Measurements from ENCODE around the gene ONECUT3.
"Not testable (repeated sequence)": the region's sequence is repeated elsewhere in the genome, so short reads cannot be mapped to it uniquely, and the experiment has no call there.

The ONECUT3 gene

DNA sequence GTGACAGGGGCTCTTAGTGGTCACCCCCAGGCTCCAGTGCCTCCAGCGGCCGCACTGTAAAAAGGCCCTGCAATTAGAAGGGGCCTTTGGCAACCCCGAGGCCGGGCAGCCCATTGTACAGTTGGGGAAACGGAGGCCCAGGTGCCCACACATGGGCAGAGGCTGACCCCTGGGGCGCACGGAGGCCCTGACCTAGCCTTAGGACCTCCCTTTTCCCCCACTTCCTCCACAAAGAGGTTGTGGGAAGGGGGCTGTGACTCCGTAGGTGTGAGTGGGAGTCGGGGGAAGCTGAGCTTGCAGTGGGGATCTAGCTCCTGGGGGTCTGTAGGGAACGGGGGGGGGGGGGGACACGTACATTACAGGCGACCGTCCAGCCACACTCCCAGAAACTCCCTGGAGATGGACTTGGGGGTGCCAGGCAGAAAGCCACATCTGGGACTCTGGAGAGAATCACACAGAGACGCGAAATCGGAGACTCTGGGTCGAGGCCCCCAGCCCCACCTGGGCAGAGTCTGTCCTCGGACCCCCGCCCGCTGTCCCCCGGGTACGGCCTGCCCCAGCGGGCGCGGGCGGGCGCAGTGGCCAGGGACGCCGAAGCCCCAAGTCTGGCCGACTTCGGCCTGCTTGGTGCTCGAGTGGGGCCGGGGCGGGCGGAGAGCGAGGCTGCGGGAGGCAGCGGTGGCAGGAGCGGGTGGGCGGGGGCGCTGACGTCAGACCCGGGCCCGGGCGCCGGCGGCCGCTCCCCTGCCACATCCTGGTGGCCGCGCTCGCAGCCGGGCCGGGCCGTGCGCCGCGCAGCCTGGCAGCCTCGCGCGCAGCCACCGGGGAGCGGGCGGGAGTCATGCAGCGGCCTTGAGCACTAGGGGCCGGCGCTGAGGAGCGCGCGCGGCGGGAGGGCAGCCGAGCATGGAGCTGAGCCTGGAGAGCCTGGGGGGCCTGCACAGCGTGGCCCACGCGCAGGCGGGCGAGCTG lies at the start of gene ONECUT3:
Gene ONECUT3, plus strand, starts transcription at position 750 of the 972 bp plus-strand sequence. Its CDS starts 157 bp downstream, at position 907.
- DNase-seq, result no peak

DNA sequence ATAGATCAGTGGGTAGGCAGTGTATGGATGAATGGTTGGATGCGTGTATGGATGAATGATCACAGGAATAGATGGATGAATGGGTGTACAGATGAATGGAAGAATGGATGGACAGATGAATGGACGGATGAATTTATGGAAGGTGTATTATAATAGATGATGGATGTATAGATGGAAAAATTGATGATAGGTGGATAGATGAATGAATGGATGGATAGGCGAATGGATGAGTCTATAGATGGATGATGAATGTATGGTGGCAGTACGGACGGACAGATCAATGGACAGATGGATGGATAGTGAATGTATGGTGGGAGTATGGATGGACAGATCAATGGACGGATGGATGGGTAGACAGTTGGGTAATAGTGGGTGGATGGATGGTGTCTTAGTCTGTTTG lies 49.0 kb upstream of the ONECUT3 start:
- DNase-seq, result no peak

DNA sequence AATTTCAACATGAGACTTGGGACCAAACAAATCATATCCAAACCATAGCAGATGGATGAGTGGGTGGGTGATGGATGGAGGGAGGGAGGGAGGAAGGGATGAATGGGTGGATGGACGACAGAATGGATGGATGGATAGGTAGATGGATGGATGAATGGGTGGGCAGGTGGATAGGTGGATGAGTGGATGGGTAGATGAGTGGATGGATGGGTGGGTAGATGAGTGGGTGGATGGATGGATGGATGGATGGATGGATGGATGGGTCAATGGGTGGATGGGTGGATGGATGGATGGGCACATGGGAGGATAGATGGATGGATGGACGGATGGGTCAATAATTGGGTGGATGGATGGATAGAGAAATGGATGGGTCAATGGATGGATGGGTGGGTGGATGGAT lies 47.9 kb upstream of the ONECUT3 start:
- DNase-seq, result no peak

DNA sequence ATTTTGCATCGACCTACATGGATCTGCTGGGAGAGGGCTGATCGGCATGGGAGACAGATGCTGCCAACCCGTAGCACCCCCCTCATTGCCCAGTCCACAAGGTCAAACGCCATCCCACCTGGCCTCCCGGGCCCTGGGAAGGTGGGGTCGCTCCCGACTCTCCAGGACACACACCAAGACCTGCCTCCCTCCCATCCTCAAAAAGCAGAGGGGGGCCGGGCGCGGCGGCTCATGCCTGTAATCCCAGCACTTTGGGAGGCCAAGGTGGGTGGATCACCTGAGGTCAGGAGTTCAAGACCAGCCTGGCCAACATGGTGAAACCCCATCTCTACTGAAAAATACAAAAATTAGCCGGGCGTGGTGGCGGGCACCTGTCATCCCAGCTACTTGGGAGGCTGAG lies 46.7 kb upstream of the ONECUT3 start:
- DNase-seq, result not testable (repeated sequence)

DNA sequence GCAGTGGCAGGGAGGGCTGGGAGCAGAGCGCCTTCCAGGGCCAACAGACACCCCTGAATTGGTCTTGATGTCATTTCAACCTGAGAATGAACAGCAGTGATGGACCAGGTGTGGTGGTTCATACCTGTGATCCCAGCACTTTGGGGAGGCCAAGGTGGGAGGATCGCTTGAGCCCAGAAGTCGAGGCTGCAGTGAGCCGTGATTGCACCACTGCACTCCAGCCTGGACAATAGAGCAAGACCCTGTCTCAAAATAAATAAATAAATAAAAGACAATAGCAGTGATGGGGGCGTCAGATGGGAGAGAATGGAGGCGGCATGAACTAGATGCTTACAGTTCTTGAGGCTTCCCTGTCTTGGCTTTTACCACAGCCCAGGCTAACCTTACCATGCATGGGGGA lies 46.1 kb upstream of the ONECUT3 start:
- no peak for DNase-seq

DNA sequence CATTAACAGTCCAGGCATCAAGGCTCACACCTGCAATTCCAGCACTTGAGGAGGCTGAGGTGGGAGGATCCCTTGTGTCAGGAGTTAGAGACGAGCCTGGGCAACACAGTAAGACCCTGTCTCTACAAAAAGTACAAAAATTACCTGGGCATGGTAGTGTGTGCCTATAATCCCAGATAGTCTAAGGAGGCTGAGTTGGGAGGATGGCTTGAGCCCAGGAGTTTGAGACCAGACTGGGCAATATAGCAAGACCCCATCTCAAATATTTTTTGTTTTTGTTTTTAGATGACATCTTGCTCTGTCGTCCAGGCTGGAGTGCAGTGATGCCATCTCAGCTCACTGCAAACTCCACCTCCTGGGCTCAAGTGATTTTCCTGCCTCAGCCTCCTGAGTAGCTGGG lies 40.1 kb upstream of the ONECUT3 start:
- no peak for DNase-seq

DNA sequence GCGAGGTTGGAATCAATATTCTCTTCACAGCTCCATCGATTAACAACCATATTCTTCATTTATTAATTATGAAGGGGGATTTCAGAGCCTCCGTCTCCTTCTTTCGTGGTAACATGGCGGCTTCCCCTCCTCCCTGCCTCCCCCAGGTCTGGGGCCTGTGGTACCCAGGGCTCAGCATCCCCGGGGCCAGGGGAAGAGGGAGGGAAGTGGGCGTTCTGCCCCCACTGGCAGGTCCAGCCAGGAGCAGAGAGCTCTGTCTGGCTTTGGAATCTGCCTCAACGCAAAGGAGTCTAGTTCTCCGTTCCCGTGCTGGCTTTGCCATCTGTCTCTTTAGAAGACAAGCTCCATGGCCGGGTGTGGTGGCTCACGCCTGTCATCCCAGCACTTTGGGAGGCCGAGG lies 37.8 kb upstream of the ONECUT3 start:
- DNase-seq, result no peak

DNA sequence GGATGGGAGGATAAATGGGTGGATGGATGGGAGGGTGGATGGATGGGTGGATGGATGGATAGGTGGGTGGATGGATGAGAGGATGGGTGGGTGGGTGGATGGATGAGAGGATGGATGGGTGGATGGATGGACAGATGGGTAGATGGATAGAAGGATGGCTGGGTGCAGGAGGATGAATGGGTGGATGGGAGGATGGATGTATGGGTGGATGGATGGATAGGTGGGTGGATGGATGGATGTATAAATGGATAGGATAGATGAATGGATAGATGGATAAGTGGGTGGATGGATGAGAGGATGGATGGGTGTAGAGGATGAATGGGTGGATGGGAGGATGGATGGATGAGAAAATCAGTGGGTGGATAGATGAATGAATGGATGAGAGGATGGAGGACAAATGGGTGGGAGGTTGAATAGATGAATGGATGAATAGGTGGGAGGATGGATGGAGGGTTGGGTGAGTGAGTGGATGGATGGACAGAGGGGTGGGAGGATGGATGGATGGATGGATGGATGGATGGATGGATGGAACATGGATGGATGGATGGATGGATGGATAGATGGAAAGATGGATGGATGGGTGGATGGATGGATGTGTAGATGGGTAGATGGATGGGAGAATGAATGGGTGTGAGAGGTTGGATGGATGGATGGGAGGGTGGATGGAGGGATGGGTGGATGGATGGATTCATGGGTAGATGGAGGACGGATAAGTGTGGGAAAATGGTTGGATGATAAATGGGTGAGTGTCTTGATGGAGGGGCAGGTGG lies 35.9 kb upstream of the ONECUT3 start:
- DNase-seq, result no peak

DNA sequence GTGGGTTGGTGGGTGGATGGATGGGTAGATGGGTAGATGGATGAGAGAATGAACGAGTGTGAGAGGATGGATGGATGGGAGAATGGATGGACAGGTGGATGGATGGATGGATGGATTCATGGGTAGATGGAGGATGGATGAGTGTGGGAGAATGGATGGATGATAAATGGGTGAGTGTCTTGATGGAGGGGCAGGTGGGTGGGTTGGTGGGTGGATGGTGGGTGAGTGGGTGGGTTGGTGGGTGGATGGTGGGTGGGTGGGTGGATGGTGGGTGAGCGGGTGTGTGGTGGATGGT lies 35.4 kb upstream of the ONECUT3 start:
- DNase-seq, result no peak

DNA sequence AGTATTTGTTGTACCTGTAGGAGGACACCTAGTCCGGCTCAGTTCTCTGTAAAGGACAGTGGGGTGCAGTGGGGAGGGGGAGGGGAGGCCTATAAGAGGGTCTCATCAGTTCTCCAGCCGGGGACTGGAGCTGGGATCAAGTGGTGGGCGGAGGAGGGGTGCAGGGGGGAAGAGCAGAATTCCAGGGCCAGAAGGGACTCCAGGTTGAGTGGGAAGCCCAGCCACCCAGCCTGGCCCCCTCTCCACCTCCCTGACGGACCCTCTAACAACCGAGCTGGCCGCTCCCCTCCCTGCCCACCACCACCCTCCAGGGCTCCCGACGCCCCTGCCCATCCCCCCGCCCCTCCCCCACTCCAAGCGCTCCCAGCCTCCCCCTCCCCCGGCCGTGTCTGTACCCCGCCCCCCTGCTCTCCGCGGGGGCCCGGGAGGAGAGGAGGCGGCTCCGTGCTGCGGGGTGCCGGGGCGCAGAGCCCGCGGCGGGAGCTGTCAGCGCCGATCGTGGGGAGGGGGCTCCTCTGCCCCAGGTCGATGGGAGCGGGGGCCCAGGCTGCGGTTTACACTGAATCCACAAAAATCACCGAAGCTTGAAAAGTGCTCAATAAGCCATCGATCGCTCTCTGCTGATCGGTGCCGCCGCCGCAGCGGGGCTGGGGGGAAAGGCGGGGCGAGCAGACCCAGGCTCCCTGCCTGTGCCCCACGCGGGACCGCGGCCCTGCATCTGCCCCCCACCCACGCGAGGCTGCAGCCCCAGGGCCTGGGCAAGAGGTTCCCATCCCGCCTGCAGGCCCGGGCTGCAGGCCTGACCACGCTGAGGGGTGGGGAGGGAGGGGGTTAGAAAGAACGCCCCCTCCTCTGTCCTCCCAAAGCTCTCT lies 34.6 kb upstream of the ONECUT3 start:
- no peak for DNase-seq

DNA sequence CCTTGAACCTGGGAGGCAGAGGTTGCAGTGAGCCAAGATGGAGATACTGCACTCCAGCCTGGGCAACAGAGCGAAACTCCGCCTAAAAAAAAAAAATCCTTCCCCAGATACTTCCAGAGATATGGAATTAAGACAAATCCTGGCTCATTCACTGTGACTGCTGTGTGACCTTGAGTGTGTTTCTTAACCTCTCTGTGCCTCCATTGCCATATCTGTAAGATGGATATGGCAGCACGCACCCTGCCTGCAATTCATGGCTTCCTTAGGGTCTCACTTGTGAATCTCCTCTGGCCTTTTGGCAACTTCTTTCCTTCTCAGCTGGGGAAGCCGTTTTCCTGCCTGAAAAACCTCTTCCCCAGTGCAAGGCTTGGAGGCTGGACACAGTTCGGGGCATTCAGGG lies 33.8 kb upstream of the ONECUT3 start:
- DNase-seq, result no peak

DNA sequence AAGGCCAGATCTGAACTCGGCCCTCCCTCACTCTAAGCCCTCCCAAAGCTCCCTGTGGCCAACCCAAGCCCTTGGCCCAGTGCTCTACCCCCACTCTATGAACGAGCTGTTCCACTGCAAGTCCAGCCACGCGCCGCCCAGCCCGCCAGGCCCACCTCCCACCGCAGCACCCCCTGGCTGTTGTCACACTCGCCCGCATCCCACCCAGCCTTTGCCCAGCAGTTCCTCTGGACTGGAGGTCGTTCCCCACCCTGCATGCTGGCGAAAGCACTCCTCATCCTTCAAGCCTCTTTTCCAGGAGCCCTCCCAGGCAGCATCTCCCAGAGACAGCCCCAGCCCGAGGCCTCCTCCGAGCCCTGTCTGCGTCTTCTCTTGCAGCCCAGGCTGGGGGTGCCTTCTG lies 33.1 kb upstream of the ONECUT3 start:
- DNase-seq, result no peak

DNA sequence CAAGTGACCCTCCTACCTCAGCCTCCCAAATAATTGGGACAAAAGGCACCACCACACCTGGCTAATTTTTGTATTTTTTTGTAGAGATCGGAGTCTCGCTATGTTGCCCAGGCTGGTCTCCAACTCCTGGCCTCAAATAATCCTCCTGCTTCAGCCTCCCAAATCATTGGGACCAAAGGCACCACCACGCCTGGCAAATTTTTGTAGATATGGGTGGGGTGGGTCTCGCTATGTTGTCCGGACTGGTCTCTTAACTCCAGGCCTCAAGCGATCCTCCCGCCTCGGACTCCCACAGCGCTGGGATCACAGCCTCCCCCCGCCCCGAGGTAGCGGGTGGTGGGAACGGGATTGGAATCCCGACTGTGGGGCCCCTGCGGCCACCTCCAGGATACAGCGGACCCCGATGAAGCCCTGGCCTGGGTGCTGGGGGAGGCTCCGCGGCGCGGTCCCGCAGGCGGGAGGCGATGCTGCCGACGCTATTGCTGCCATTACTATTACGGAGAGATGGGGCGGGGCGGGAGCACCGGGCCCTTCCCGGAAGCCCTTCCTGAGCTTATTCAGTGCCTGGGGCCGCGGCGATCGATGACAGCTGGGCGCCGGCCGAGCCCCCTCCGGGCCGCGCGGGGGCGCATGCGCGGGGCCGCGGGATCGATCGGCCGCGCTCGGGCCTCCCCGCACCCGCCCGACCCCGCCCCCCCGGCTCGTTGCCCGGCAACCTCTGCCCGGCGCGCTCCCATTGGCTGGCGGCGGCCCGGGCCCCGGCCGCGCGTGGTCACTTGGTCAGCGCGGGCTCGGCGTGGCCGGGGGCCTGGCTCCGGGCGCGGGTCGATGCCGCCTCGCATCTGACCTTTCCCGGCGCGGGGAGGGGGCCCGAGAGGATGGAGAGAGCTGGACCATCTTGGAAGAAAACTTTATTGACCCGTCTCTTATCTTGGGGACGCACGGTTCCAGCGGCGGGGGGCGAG lies 27.9 kb upstream of the ONECUT3 start:
- peak in 13 of 14 donors; percentile 1 to 82 (median 27) for DNase-seq

DNA sequence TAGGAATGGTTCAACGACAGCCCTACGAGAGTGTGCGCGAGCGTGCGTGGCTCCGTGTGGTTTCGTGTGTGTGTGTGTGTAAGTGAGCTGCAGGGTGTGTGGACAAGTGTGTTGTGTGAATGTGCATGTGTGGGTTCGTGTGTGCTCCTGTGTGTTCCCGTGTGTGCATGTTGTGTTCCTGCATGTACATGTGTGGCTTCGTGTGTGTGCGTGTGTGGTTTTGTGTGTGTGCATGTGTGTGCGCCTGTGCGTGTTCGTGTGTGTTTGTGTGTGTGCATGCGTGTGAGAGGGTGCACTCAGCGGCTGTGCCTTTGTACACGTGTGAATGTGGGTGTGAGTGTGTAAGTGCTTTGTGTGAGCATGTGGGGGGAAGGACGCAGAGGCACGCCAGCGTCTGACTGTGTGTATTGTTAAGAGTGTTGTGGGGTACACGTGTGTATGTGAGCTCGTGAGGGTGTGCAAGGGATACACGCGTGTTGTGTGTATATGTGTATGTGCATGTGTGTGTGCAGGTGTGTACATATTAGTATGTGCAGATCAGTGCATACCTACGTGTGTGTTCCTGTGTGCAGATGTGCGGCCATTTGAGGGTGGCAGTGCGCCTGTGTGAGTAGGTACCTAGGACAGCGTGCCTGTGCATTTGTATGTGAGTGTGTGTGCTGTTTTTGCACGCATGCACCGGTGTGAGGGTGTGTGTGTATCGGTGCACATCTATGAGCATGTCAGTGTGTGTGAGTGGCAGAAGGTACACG lies 24.3 kb upstream of the ONECUT3 start:
- no peak for DNase-seq

DNA sequence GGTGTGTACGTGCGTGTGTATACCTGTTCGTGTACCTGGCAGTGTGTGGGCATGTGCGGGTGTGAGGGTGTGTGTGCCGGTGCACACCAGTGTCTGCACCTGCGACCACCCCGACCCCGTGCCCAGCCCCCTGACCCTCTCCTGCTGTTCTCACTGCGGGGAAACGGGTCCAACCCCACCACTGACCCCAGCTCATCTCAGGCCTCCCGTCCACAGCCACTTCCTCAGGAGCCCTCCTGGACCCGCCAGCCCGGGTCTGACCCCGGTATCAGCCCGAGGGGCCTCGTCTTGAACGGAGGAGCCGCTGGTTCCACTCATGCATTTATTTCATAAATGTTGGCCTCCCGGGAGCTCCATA lies 23.8 kb upstream of the ONECUT3 start:
- DNase-seq, result no peak

DNA sequence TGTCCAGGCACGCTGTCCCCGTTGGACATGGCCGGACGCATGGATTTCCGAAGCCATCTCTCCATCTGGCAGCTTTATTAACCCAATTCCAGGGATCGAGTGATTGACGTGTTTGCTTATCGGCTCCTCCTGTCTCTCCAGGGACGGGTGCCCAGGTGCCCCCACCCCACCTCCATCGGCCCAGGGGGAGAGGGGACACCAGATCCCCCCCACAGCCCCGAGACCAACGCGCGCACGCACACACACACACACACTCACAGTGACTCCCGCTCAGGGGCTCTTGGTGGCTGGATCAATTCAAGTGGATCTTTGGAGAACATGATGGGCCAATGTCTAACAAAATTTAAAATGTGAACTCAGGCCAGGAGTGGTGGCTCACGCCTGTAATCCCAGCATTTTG lies 23.1 kb upstream of the ONECUT3 start:
- no peak for DNase-seq

DNA sequence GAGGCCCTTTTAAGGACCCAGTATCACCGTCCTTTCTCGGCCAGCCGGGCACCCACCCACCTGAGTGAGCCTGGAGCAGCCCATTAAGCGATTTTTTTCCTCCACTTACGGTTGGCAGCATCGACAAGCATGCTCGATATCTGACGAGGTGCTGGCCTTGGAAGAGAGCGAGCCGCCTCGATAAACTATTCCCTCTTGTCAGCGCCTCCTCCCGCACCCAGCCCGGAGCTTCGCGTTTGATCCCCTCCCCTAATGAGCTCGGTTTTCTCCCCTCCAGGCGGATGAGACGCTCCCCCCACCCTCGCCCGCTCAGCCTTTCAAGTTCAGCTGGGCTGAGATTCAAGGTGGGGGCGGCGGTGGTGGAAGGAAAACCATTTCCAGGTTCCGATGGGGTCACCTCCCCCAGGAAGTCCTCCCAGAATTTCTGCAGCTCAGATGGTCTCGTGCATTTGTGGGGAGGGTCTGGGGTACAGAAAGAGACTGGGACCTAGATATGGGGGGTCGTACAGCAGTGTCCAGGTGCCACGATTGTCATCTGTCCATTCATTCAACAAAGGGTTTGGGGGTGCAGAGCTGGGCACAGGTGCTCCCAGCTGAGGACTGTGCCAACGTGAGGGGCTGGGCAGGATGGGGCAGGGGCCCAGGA lies 18.9 kb upstream of the ONECUT3 start:
- DNase-seq, result no peak

DNA sequence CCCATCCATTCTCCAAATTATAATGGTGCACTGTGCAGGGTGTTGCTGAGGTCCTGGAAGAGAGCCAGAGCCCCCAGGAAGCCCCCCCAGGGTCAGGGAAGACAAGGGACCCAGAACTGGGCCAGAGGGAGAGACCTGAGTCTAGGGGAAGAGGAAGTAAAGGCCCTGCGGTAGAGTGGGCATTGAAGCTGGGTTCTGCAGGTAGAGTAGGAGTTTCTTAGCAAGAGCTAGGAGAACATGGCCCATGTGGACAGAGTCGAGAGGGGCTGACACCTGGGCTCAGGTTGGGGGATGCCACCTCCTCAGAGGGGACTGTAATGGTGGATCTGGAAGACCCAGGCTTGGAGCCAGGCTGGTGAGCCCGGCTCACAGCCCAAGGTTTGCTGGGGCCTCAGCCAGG lies 17.0 kb upstream of the ONECUT3 start:
- no peak for DNase-seq

DNA sequence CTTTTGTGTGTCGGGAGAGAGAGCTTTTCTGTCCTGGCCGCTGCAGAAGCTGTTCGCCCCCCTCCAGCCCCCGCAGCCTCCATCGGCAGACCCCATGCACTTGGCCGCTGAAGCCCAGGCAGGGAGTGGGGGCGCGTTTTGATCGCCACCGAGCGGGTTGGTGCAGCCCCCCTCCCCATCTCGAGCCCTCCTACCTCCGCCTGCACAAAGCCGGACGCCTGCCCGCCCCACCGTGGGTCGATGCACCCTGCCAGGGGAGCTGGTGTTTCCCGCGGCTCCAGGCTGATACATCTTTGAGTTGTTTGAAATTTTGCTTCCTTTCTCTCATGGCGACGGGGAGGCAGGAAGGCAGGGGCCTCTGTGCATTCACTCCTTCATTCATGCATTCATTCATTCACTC lies 16.4 kb upstream of the ONECUT3 start:
- DNase-seq, result no peak

DNA sequence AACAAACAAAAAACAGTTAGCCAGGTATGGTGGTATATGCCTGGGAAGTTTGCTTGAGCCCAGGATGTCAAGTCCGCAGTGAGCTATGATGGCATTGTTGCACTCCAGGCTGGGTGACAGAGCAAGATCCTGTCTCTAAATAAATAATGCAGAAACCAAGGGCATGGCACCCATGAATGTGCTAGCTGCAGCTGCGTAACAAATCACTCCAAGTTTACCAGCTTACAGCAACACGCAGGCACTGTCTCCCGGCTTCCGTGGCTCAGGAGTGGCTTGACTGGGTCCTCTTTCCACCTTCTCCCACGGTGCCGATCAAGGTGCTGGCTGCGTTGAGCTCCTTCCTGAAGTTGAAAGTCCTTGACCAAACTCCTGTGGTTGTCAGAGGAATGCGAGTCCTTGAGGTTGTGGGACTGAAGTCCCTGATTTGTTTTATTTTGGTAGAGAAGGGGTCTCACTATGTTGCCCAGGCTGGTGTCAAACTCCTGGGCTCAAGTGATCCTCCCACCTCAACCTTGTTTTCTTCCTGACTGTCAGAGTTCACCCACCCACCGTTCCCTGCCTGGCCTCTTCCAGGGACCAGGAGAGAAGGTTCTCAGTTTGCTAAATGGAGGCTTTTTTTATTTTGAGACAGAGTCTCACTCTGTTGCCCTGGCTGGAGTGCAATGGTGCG lies 13.2 kb upstream of the ONECUT3 start:
- no peak for DNase-seq
